Measurements from ENCODE around the gene TUFT1.

DNA sequence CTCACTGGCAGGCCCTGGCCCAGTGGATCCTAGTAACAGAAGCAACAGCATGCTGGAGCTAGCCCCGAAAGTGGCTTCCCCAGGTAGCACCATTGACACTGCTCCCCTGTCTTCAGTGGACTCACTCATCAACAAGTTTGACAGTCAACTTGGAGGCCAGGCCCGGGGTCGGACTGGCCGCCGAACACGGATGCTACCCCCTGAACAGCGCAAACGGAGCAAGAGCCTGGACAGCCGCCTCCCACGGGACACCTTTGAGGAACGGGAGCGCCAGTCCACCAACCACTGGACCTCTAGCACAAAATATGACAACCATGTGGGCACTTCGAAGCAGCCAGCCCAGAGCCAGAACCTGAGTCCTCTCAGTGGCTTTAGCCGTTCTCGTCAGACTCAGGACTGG, 21.2 kb upstream of the TUFT1 start:
- TF ChIP-seq EZH2 (IDR thresholded peaks at IDR 0.05) (no peak), POLR2A (IDR thresholded peaks at IDR 0.05; ENCODE audit: borderline replicate concordance, extremely low read depth, insufficient read depth, insufficient read length) (no peak), POLR2AphosphoS5 (IDR thresholded peaks at IDR 0.05; ENCODE audit: low read depth, low read length) (no peak), SIN3A (IDR thresholded peaks at IDR 0.05; ENCODE audit: low read depth) (no peak), JUND (IDR thresholded peaks at IDR 0.05) (no peak), EZH2phosphoT487 (IDR thresholded peaks at IDR 0.05; ENCODE audit: borderline replicate concordance) (no peak), CBX3 (IDR thresholded peaks at IDR 0.05; ENCODE audit: low read depth) (no peak)
- TF ChIP-seq, protein P1, sequence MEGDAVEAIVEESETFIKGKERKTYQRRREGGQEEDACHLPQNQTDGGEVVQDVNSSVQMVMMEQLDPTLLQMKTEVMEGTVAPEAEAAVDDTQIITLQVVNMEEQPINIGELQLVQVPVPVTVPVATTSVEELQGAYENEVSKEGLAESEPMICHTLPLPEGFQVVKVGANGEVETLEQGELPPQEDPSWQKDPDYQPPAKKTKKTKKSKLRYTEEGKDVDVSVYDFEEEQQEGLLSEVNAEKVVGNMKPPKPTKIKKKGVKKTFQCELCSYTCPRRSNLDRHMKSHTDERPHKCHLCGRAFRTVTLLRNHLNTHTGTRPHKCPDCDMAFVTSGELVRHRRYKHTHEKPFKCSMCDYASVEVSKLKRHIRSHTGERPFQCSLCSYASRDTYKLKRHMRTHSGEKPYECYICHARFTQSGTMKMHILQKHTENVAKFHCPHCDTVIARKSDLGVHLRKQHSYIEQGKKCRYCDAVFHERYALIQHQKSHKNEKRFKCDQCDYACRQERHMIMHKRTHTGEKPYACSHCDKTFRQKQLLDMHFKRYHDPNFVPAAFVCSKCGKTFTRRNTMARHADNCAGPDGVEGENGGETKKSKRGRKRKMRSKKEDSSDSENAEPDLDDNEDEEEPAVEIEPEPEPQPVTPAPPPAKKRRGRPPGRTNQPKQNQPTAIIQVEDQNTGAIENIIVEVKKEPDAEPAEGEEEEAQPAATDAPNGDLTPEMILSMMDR (IDR thresholded peaks at IDR 0.05 in 2 of 3, conservative IDR thresholded peaks at IDR 0.05 in 1 of 3; ENCODE audit: borderline replicate concordance in 1 of 3, insufficient read depth in 1 of 3, low read depth in 2 of 3, low read length in 2 of 3) = no peak
- TF ChIP-seq, protein P2, sequence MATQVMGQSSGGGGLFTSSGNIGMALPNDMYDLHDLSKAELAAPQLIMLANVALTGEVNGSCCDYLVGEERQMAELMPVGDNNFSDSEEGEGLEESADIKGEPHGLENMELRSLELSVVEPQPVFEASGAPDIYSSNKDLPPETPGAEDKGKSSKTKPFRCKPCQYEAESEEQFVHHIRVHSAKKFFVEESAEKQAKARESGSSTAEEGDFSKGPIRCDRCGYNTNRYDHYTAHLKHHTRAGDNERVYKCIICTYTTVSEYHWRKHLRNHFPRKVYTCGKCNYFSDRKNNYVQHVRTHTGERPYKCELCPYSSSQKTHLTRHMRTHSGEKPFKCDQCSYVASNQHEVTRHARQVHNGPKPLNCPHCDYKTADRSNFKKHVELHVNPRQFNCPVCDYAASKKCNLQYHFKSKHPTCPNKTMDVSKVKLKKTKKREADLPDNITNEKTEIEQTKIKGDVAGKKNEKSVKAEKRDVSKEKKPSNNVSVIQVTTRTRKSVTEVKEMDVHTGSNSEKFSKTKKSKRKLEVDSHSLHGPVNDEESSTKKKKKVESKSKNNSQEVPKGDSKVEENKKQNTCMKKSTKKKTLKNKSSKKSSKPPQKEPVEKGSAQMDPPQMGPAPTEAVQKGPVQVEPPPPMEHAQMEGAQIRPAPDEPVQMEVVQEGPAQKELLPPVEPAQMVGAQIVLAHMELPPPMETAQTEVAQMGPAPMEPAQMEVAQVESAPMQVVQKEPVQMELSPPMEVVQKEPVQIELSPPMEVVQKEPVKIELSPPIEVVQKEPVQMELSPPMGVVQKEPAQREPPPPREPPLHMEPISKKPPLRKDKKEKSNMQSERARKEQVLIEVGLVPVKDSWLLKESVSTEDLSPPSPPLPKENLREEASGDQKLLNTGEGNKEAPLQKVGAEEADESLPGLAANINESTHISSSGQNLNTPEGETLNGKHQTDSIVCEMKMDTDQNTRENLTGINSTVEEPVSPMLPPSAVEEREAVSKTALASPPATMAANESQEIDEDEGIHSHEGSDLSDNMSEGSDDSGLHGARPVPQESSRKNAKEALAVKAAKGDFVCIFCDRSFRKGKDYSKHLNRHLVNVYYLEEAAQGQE (IDR thresholded peaks at IDR 0.05; ENCODE audit: low read depth) = no peak
